NCI-H146 (cell line): ENCODE data around the gene NUDT14.

Source experiments
- DNase-seq: peaks from one replicate; lab custom pipeline; 2025; lab: John Stamatoyannopoulos, UW

NUDT14 gene

DNA sequence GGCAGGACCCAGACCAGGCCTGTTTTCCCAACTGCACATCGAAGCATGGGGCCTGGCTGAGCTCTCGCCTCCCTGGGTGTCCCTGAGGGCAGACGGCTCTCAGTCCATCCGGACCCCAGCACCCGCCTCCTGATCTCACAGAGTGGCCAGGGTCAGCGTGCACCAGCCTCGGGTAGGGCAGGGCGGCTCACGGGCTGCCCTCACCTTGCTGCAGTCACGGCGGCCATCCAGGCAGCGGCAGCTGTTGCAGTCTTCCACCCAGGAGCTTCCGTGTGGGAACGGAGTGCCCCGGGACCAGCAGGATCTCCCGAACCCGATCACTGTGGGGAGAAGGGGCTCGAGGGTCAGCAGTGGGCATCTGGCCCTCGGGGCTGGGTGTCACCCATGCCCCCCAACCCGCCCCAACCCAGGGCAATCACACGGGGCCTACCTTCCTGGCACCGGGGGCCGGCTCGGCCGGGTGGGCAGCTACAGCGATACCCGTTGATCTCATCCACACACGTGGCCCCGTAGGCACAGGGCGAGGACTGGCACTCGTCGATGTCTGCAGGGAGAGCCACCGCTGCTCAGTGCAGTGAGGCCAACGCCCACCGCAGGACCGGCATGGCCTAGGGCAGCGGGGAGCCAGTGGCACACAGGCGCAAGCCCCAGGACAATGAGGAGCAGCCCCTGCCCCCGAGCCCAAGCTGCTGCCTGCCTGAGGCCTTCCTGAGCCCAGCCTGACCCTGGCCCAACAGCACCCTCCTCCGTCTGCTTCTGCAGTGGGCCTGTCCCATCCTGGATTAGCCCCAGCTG is 34.7 kb downstream of the NUDT14 start:
- no peak for DNase-seq

DNA sequence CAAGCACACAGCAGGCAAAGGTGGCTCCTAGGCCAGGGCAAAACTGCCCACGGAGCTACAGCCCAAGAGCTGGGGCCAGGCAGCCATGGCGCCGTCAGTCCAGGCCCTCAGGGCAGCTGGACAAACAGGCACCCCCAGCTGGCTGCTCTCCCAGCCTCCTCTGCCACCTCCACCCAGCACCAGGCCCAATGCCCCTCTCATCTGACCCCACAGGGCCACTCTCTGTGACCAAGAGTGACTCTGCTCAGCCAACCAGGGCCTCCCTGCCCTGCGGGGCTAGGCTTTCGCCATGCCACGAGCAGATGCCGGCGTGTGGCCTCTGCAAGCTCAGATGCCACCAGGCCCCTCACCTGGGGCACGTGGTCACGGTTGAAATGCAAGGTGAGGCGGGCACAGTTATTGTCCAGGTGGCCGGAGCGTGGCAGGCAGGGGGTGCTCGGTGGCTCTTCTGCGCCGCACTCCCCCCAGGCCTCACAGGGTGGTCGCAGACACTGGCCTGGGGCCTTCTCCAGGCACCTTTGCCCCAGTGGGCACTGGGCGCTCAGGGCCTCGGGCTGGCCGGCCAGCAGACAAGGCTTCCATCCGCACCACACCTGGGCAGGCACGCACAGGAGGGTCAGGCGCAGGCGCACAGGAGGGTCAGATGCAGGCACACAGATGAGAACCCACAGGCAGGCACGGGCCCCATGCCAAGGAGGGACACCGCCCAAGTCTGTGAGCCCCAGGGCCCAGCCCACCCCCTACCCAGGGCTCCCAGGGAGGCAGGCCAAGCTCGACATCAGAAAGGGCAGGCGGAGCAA is 35.5 kb downstream of the NUDT14 start:
- DNase-seq = no peak

DNA sequence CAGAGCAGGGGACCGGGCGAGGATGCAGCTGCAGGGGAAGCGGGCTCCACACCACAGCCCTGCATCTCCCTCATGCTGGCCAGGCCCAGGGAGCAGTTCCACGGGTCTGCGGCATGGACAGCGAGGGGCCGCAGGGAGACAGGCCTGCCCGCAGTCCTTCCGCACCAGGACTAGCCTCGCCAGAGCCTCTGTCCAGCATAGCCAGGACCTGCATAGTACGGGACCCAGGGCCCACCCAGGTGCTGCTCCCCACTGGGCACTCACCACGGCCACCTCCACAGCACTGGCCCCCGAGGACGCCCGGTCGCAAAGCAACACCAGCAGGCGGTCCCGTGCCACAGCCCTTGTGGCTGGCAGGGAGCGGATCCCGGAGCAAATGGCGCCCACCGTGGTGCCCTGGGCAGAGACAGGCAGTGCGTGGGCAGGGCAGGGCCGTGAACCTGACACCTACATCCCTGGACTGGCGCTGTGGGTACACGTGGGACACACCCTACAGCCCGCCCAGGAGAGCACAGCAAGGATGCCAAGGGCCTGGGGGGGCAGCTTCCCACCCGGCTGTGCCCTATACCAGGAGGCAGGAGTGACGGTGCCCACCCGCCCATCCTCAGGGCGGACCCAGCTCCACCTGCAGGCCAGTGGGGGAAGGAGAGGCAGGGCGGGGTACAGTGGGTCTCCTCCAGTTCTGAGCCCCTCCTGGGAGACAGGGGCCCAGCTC is 36.3 kb downstream of the NUDT14 start:
- DNase-seq = no peak

DNA sequence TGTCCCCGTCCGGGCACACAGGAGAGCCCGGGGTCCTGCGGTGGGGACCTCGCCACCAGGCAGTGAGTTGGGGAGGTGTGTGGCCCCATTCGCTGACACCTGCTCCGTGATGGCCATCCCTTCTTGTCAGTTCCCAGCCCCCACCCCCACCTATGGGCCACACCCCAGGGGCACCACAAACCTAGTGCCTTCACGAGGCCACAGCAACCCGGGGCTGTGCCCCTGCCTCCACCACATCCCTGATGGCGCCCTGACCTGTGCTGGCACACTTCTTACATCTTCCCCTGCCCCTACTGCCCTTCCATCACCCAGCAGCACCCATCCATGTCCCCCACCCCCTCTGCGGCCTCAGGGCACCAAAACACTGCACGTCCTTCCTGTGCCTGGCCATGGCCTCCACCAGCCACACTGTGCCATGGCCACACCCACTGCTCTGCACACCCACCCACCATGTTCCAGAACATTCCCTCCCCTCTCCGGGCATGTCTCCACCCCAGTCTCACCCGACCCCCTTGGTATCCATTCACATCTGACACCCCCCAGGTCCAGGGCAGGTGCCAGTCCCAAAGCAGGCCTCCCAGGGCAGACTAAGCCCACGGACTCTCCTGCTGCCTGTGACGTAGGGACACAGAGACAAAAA is 37.0 kb downstream of the NUDT14 start:
- no peak for DNase-seq

DNA sequence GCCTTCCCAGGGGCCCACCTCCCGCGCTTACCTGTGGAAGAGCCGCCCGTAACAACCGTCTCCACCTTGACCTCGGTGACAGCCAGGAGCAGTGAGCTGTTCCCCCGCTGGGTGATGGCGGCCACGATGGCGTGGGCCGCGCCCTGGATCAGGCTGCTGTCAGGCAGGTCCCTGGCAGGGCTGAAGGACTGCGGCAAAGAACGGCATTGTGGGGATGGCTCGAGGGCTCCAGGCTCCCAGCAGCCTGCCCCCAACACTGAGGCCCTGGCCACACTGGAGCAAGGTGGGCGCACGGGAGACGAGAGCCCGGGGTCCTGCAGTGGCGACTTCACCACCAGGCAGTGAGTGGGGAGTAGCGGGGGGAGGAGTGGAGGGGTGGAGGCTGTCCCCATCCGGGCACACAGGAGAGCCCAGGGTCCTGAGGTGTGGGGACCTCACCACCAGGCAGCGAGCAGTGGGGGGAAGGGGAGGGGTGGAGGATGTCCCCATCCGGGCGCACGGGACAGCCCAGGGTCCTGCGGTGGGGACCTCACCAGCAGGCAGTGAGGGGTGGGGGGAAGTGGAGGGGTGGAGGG is 37.6 kb downstream of the NUDT14 start:
- DNase-seq = no peak

DNA sequence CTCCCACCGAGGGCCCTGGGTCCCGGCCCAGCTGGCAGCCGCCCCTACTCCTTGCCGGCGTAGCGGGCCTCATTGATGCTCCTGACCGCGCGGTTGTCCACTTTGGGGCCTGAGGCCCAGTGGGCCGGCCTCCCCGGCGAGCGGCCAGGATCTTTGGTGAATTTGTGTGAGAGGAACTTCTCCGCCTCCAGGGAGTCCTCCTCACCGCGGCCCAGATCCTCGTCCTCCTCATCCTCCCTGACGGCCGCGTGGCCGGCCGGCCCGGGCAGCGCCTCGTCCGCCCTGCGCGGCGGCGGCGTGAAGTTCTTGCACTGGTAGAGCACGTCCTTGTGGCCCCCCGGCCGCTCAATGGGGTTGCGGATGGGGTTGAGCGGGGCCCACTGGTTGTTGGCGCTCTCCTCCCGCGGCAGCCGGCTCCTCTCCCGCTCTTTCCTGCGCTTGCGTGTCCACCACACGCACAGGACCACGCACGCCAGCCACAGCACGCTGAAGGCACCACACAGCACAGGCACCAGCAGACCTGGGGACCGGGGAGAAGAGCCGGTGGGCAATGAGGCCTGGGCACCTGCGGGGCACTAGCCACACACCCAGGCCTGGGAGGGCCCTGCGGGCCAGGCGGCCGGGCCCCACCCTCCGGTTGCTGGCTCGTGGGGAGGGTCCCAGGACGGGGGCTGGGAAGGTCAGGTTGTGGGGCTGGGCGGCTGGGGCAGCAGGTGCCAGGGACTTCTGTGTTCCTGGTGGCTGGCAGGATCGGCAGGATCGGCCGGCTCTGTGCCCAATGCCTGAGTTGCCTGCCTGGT is 38.3 kb downstream of the NUDT14 start:
- DNase-seq = no peak

DNA sequence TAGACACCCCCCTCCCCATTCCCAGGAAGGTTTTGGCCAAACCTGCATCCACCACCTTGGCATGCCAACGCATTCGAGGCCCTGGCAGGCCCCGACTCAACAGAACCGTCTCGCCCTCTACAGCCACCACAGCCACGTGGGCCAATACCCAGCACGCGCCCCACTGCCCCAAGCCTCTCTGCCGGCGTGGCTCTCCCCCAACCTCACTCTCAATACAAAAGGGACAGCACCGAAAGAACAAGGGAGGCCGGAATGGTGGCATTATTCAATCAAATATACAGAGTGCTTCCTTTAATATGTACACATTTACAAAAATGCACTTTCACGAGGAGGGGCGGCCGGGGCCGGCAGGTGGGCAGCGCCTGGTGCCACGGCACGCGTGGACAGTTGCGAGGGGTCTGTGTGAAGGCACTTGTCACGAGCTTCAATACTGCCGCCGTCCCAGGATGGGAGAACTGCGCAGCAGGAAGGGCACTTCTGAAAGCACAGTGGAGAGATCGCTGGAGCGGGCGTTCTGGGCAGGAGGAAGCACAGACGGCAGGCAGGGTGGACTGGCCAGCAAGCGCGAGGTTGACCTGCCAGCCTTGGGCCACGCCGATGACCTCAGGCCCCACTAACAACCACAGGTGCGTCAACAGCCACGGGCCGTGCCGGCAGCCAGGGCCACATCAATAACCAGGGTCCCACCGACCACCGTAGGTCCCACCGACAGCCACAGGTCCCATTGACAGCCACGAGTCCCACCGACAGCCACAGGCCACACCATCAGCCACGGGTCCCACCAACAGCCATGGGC is 39.4 kb downstream of the NUDT14 start:
- no peak for DNase-seq

DNA sequence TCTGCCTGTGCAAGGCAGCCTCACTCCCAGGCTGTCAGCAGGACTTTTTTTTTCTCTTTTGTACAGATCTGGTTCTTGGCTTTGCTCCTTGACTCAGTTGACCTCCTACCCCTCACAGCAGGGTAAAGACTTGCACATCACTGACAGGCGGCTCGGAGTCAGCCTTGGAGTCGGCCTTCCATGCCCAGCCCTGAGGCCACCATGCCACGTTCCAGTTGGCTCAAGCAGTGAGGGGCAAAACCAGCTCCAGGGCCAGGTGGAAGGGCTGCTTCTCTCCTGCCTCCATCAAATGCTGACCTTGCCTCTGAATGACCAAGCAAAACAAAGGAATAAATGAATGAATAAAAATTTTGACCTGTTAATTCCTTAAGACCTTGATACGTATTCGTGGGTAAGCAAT is 40.1 kb downstream of the NUDT14 start:
- DNase-seq = no peak

DNA sequence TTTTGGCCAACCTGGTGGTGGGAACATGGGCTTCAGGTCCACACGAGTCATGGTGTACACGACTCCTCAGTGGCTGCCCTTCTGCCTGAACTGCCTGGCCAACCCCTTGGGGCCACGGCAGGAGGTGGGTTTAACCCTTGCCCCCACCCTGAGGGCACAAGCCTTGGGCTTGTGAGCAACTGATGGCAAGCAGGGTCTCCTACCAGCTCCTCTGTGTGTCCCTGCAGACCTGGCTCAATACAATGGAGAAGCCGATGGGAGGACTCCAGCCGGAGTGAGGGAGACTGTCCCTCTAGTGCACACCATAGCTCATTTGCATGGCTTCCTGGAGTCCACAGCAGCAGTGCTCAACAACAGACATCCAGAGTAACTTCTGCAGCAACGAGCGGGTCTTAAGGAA is 40.5 kb downstream of the NUDT14 start:
- DNase-seq = no peak

DNA sequence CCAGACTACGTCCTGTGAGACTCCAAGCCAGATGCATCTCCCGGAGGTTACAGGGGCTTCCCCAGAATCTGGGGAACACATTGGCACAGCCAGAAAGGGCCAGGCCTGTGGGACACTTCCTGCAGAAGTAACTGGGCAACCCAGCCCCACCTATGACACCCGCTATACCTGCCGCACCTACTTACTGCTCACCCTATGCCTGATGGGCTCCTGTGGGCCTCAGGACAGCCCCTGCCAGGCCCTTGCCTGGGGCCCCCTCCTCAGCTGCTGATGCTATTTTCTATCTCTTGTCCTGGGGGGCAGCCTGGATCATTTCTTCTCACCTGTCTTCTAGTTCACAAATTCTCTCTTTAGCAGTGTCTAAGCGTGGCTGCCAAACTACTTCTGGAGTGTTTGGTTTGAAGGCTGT is 41.3 kb downstream of the NUDT14 start:
- no peak for DNase-seq

DNA sequence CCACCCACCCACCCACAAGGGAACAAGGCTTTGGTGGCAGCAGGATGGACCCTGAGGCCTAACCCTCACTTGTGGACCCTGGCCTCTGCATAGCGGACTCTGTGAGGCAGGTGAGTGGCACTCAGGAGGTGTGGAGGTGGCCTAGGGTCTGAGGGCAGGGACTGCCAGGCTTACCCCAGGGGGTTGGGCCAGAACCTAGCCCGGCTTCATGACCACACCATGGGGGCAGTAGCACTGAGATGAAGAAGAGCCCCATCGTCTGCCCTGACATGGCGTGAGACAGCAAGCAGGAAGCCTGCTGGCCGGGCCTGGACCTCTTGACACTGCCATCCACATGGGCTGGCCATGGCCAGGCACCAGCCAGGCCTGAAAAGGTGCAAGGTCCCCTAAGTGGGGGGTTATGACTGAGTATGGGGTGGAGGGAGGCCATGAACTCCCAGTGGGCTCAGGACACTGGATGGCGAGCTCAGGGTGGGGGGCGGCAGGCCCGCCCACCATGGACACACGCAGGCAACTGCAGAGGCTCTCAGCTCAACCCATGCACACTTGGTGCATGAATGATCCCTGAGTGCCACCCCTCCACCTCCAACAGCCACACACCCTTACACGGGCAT is 41.8 kb downstream of the NUDT14 start:
- no peak for DNase-seq

DNA sequence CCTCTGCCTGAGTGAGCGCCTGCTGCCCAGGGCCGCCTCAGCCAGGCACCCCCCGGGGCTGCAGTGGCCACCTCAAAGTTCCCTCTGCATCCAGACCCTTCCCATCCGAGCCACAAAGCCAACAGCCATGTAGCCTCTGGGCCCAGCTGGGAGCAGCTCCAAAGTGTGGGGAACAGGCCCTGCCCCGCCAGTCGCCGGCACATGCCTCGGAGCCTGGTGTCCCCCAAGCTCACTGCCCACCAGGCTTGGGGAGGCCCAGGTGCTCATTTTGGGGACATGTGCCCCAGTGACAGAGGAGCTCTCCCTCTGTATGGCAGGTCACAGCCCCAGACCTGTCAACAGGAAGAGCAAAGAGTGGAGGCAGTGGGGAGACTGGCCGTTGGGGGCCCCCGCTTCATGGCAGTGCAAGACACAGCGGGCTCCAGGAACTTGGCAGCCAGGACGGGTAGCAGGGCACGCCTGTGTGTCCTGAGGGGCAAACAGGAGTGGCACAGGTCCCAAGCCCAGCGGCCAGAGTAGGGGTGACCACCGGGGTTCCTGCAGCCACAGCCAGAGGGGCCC is 42.5 kb downstream of the NUDT14 start:
- DNase-seq = no peak

DNA sequence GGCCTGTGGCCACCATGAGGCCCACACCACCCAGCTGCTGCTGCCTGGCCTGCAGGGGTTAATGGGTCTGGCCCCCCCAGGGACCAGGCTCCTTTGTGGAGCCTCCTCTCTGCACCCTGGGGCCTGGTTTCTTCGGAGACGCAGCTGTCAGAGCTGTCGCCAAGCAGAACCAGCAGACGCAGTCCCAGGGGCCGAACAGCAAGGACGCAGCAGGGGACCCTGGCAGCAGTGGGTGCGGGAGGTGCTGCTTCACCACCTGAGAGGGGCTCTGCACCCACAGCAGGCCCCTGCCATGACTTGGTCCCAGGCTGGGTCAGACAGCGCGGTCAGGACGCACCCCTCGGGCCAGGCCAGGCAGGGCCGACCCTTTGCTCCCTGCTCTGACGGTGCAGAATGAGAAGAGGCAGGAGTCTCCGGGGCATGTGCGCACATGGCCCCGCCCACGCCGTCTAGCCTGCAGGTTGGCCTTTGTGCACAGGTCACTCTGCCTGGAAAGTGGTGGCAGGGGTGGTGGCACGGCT is 43.0 kb downstream of the NUDT14 start:
- DNase-seq = no peak

DNA sequence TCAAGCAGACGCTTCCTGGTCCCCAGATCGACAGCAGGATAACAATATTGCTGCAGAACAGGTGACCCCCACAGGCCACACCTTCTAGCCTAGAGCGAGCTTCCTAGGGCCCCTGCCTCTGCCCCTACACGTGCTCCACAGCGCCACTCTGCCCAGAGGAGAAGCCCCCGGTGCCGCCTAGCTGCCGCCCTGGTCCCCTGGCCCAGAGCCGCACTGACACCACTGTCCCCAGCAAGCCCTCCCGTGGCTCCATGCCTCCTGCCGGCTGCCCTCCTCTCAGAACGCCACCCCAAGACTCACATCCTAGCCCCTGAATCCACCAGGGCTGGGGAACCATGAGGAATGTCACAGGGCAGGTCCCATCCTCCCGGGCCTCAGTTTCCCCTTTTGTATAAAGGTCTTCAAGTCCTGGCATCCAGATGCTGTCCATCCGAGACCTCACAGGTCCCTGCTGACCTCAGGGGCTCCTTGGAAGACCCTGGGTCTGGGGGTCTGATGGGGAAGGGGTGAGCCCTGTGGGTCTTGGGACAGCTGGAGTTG is 43.6 kb downstream of the NUDT14 start:
- no peak for DNase-seq

DNA sequence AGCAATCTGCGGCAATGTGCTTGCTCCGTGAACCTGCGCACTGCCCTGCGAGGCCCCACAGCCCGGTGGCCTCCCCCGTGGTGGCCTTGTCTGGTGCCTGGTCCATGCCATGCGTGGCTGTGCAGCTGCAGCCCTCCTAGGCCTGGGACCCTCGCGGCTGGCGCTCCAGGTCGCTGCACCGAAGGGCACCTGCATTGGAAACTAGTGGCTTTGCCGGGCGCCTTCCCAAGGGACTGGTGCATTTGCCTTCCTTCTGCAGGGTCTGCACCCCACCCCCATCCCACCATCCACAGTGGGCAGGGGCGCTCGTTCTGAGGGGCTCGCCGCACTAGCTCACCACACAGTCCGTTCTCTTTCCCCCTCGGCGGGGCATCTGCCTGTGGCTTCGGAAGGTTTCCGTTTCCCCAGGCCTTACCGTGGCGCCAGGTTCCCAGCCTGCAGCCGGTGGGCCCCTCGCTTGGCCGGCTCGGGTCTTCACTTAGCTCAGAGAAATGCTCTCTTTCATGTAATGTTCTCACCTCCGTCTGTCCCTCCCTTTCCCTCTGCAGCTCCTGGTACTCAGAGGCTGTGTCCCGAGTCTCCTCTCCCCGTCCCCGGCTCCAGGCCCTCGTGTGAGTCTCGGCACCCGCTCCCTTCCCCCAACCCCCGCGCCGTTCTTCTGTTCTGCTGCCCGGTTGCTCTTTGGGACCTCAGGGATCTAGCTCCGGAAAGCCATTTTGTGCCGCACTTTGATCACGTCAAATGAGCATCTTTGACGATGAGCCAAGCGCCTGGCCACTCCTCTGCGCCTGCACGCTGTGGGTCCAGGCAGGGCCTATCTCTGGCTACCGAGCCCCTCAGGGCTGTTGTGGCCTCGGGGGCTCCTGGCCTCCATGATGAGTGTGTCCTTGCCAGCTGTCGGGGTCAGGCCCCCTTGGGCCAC is 44.5 kb downstream of the NUDT14 start:
- no peak for DNase-seq

DNA sequence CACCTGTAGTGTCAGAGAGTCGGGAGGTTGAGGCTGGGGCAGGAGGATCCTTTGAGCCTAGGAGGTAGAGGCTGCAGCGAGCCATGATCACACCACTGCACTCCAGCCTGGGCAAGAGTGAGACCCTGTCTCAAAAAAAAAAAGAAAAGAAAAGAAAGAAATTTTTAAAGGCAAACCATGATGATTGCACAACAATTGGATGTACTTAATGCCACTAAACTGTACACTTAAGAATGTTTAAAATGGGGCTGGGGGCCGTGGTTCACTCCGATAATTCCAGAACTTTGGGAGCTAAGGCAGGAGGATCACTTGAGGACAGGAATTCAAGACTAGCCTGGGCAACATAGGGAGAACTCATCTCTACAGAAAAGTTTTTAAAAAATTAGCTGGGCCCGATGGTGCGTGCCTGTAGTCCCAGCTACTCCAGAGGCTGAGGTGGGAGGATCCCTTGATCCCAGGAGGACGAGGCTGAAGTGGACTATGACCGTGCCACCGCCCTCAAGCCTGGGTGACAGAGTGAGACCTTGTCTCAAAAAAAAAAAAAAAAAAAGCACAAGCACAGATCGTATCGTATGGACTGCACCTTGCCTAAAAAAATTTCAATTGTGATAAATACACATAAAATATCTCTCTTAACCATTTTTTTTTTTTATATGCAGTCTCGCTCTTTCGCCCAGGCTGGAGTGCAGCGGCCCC is 45.3 kb downstream of the NUDT14 start:
- no peak for DNase-seq

DNA sequence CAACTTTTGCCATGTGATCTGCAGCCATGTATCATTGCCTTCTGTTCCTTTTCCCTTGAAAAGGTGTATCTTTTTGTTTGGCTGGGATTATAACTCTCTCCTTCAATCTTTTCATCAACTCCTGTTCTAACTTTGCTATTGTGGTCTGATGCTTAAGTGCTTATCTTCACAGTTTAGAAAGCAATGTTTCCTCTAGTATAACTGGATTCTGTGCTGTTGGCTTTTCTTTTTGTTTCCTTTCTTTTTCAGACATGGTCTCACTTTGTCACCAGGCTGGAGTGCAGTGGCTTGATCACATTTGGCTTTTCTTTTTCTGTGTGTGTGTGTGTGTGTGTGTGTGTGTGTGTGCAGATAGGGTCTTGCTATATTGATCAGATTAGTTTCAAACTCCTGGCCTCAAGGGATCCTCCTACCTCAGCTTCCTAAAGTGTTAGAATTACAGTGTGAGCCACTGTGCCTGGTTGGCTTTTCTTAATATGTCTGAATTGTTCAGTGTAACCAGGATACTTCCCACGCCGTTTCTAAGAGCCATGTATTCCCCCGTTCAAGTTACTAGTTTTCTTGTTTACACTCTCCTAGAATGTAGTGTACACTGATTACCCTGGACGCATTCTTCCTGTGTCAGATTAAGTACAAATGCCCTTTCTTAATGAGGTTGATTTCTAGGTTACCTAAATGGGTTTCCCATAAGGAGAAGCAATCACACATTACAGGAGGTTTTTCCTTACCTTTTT is 48.0 kb downstream of the NUDT14 start:
- no peak for DNase-seq
